Measurements from ENCODE around the gene CHST15.

CHST15 gene

DNA sequence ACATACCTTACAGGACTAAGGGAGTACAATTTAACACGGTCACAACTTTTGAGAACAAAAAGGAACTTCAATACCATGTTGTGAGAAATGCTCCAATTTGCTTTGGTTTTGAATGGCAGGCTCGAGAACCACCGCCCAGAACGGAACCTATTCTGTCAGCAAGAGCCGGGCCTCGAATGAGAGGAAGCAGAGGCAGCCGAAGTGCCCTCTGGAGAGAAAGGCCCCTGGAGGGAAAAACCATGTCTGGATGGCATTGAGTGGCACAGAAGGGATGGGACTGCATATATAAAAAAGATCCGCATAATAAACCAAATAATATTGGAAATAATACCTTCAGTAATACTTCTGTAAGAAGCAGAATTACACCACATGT lies 85.6 kb downstream of the CHST15 start:
- no peak for DNase-seq

DNA sequence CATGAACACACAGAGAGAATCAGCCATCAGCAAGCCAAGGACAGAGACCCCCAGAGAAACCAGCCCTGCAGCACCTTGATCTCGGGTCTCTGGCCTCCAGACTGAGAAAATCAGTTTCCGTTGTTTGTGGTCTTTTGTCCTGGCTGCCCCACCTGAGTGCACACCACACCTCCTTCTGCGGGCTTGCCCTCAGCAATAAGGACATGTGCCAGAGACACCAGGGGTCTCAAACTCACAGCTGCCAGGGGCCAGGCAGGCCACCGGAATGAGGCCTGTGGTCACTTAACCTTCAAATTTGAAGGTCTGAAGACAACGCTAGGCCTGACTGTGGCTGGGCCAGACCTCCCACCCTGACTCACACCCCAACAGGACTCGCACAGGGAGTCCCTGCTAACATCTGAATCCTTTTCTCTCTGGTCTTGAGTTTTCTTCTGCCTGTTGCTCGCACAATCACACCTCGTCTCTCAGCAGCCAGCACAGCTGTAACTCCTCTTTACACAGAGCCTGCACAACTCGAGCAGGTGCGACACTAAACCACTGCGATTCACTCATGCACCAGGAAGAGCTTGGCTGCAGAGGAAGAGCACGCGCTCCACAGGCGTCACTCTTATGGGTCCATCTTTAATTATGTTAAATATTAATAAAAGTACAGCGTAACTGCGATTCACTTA lies 86.2 kb downstream of the CHST15 start:
- no peak for DNase-seq

DNA sequence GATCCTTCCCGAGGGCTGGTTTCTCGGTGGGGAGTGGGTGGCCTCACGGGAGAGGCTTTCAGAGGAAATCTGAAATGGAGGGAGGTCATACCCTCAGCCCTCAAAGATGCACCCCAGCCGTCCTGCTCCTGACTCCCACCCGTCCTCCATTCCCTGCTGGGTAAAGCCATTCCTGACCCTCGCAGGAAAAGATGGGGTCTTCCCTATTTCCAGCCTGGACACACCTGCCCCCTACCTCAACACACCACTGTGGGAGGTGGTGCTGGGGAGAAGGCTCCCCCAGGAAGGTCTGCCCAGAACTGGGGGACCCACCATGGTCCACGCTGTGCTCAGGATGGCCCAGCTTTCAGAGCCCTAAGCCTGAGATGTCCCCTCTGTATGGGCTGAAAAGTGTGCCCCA lies 86.9 kb downstream of the CHST15 start:
- DNase-seq: no peak

DNA sequence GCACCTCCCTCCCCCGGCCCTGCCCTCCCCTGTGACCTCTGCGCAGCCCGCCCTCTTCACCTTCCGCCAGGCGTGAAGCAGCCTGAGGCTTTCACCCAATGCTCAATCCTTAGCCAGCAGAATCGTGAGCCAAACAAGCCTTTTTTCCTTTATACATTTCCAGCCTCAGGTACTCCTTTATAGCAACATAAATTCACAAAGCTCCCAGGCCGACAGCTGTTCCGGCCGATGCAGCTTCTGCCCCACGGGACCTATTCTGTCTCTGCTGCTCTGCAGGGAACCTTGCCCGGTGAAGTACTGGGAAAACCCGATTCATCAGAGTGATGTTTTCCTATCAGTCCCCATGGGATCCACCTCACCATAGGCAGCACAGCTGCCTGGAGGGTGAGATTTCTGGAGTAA lies 87.4 kb downstream of the CHST15 start:
- no peak for DNase-seq

DNA sequence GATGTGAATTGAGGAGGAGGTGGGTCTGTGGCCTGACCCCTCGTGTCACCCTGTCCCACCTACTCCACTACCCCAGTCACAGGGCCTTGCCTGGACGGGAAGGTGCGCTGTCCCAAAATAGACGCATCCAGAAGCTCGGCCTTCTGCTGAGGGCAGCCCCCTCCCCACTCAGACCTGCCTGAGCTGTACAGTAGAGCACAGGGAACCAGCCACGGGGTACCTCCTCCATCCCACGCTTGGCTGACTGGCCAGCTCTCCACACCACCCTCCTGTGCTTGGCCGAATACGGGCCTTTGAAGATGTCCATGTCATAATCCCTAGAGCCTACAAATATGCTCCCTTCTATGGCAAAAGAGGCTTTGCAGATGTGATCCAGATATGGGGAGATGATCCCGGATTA lies 88.3 kb downstream of the CHST15 start:
- no peak for DNase-seq

DNA sequence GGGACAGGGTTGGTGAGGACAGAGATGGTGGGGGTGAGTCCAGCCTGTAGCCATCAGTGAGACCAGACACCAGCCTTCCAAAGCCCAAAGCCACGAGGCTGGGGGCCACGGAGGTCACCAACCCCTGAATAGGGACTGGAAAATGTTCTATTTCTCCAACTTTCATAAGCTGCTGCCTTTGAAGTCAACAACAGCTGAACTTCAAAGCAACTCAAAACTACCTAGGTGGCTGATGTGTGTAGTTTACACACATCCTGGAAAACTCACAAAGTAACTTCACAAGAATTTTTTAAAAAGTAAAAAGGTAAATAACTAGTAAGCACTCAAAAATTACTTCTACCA lies 88.8 kb downstream of the CHST15 start:
- no peak for DNase-seq

DNA sequence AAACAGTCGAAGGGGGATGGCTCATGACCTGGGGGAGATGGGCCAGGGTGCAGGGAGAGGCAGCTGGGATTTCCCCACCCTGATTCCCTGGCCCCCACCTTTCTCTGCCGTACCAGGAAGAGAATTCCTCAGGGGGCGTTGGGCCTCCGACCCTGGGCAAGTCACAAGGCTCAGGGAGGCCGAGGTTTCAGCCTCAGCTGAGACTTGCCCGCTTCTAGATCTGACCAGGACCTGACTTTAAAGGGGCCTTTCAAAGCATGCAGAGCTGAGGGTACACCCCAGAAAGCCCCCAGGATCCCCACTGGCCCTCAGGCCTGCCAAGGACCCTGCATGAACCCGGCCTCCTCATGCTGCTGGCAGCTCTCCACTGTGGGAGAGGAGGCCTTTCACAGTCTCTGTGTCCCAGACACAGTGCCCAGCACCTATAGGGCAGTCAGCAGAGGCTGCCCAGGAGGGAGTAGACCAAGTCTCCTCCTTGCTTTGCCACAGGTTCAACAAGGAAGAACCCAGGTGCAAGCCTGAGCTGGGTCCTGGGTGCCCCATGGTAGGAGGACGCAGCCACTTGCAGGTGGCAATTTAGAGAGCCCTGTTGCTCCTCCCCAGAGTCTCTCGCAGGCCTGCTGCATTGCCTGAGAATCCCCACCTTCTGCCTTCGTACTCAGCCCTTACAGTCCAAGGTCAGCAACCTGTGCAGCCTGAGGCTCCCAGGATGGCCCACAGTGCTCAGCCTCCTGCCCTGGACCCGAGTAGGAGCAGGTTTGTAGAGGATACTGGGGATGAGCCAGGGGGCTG lies 89.3 kb downstream of the CHST15 start:
- DNase-seq: no peak

DNA sequence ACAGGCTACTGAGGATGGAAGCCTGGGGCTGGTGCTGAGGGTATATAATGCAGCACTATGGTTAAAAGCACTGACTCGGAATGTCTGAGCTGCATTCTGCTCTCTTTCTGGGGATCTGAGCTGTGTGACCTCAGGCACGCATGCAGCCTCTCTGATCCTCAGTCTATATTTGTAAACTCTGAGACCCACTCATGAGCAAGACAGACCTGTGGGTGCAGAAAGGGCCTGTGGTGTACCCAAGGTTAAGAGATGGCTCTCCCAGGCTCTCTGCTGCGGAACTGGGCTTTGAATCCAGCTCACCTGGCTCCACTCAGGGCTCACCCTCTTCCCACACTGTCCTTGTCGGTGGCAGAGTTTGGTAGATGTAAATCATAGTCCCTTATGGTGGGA lies 89.9 kb downstream of the CHST15 start:
- DNase-seq: no peak

DNA sequence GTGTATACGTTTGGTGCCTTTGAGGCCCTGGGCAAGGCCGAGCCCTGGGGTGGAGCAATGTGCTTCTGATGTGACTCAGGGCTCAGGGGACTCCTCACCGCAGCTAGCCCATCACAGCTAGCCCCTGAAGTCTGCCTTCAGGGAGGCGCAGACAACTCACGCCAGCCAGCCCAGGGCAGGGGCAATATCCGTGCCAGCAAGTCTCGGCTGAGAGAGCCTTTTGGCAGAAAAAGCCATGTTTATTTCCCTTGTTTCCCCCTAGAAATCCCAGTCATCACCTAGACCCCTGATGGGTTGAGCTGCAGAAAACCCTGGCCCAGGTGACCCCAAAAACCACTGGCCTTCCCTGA lies 90.4 kb downstream of the CHST15 start:
- DNase-seq: no peak

DNA sequence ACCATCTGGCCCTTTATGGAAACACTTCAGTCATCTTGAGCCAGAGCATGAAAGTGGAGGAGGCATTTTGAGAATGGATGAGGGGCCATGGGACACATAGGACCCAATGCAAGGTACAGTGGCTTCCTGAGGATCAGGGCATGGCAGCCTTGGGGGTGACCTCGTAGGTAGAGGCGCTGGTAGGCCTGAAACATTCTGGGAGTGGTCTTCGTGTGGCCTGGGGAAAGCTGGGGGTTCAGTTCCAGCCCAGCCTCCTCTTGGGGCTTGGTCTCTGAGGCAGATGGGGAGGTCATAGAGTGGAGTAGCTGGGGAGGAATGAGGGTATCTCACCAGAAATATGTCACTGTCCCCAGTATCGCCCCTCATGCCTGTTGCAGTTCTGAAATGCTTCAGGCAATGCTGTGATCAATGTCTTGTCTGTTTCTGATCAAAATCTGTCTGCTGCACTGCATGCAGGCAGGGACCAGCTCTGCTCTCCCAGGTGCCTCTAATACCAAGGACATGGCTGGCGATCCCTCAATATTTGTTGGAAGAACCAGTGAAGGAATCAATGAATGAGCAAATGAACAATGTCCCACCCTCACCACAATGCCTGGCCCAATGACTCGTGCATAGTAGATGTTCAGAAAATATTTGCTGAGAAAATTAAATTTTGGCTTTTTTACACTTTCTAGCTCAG lies 90.9 kb downstream of the CHST15 start:
- no peak for DNase-seq

DNA sequence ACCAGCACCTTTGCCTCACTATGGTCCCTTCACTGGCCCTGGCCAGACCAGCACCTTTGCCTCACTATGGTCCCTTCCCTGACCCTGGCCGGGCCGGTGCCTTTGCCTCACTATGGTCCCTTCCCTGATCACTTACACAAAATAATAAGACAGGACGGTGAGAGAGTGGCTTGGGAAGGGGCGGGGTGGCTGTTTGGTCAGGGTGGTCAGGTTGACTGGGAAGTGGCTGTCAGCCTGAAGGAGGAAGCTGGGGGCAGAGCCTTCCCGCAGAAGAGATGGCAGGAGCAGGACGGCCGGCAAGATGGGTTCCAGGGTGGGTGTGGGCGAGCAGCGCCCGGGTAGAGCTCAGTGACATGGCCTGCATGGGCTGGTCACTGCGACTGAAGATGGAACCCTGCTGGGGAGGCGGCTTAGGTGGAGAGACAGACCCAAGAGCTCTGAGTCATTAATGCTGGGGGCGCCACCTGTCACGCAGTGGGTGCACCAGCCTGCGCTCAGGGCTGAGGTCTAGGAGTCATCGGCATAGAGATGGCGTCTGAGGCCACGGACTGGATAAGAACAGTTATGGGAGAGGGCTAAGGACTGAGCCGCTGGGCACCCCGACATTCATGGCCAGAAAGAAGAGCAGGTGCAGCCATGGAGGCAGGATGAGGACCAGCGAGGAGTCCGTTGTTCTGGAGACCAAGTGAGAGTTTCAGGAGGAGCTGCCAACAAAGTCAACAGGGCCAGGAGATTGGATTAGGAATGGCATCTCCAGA lies 91.8 kb downstream of the CHST15 start:
- DNase-seq: no peak

DNA sequence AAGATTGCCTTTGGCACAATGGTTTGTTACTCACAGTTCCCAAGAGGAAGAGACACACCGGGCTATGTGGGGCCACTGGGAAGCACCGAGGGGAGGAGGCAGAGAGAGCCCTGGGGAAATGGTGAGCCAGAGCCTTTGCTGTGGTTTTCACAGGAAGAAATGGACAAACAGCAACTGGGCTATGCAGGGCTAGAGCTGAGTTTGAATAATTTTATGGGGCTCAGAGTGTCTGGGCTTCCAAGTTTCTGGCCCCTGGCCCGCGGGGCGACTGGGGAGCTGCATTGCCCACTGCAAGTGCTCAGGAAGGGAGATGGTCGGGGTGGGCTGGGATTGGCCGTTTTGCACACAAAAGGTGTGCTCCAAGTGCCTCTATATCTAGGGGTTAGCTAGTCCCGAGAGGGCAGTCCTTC lies 92.6 kb downstream of the CHST15 start:
- no peak for DNase-seq

DNA sequence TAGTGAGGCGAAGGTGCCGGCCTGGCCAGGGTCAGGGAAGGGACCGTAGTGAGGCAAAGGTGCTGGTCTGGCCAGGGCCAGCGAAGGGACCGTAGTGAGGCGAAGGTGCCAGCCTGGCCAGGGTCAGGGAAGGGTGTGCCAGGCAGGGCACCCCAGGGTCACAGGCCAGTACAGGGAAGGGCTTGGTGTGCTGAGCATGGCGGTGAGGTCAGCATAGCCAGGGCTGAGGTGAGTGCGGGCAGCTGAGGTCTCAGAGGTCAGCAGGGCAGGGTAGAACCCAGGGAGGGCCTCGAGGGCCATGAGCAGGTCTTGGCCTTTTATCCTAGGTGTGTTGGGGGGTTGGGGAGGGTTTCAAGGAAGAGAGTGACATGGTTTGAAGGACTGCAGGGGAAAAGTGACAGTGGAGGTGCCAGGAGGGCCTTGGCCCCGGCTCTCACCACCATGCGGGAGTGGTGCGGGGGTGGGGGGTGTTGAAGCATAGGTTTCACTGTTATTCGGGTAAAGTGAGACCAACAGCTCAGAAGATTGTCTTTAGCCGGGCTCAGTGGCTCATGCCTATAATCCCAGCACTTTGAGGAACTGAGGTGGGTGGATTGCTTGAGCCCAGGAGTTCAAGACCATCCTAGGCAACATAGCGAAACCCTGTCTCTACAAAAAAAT lies 93.3 kb downstream of the CHST15 start:
- no peak for DNase-seq

DNA sequence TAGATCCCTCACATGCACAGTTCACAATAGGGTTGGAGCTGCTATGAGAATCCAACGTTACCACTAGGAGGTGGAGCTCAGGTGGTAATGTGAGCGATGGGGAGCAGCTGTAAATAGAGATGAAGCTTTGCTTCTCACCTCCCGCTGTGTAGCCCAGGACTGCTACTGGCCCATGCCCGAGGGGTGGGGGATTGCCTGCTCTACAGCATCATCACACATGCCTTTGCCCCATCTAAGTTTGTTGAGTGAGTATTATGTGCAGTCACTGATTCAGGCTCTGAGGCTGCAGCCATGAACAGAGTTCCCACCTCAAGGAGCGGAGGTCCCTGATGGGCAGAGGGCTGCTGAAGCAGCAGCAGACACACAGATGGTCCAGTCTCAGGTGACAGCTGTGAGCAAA lies 94.1 kb downstream of the CHST15 start:
- DNase-seq: no peak

DNA sequence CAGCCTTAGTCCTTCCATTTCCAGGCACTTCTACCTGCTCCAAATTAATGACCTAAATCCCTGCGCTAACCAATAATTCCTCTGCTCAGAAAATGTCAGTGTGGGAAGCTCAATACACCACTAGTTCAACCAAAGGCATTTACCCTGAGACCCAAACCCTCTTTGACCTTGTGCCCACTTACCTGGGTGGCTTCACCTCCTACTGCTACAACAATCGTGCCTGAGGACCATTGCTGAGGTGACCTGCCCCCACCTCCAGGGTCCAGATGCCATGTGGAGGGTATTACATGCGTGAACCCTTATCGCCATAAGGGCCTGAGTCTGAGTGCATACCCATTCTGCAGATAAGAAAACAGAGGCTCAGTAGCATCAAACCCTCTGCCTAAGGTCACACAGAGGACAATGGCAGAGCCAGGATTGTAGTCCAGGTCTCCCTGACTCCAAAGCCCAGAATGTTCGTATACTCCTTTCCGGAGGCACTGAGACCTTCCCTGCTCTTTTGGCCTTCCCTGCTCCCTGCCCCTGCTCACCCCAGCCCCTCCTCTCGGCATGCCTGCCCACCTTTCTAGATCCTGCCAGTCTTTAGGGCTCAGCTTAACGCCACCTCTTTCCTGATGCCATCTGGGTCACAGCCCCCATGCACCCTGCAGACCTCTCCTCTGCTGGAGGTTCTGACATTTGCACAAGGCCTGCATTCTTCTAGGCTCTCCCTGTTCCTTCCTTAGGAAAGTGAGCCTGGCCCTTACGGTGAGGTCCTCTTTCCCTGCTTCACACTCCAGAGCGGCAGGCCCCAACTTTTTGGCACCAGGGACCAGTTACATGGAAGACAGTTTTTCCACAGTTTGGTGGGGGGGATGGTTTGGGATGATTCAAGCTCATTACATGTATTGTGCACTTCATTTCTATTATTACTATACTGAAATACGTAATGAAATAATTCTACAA lies 94.9 kb downstream of the CHST15 start:
- DNase-seq: no peak

DNA sequence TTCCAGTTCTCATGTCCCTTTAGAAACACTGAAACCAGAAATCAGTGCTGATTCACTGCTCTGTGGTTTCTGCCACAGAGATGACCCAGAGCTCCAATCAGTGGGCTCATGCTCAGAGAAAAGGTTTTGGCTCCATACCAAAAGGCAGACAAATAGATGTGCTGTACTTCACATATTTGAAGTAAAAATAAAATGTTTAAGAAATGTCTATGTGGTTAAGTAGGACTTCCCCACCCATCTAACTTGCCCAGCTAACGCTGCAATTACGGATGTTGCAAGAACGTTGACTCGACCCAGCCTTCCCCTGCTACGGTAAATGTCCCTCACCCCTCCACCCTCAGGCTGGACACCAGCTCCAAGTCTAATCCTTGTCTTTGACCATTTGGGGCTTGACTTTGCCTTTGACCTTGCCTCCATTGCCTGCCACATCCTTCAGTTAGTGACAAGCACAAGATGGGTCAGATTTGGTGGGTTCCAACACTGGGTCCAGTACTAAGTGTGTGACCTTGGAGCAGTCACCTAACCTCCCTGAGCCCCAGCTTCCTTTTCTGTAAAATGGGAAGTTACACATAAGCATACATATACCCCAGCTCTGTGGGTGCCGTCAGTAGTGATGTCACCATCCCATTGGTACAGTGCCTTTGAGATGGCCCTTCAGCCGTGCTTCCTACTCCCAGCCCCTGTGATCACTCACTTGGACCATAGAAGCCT lies 95.8 kb downstream of the CHST15 start:
- DNase-seq: peak; percentile 21

DNA sequence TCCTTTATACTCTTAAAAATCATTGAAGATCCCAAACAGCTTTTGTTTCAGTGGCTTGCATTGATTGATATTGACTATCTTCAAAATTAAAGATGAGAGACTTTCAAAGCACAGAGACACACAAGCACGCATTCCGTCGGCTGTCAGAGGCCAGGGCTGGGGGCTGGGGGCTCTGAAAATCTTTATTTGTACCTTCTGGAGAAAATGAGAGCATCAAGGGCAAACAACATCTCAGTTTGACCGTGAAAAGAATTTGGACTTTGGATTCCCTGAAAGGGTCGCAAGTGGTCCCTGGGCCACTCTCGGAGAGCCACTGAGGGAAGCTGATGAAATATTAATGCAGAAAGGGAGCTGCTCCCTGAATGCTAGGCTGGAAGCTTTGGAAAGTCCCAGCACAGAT lies 96.4 kb downstream of the CHST15 start:
- DNase-seq: no peak

DNA sequence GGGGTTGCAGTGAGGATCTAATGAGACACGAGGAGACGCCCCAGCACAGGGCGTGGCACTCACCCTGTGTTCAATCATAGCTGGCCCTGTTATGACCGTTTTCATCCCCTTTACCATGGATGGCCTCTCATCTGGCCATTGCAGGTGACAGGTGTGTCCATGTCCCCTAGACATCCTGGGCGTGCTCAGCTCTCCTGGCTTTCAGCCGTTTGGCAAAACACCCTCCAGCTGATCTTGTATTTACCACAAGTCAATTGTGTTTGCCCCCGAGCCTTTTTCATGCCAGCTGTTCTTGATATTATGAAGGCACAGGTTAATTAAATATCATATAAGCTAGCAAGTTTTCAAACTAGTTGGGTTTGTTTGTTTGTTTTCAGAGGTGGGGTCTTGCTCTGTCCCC lies 97.1 kb downstream of the CHST15 start:
- DNase-seq: no peak

DNA sequence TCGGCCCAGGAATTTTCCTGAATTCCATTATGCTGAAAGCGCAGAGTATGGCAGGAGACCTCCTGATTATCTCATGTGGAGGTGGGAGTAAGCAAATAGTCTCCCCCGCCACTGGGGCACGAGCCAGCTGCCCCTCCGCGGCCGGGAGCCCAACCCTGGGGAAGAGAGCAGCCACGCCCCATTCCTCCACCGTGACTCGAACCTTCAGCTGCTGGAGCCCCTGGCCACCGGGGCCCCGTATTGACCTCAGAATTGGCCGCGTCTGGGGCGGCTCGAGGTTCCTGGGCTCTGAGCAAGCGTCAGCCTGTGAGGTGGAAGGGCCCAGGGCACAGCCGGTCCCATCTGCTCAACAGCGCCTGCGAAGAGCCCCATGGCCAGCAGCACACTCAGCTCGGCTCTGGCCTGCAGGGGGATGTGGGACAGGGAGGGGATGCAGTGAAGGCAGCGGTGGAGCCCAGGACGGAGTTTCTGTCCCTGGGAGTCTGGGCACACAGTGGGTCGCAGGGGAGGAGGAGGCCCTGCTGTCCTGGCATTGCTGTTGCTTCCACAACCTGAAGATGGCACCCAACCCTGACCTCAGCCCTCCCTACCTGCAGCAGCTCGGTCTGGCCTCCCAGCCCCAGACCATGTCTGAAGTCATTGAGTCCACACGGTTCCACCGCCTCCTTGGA lies 97.8 kb downstream of the CHST15 start:
- peak; percentile 14 for DNase-seq

DNA sequence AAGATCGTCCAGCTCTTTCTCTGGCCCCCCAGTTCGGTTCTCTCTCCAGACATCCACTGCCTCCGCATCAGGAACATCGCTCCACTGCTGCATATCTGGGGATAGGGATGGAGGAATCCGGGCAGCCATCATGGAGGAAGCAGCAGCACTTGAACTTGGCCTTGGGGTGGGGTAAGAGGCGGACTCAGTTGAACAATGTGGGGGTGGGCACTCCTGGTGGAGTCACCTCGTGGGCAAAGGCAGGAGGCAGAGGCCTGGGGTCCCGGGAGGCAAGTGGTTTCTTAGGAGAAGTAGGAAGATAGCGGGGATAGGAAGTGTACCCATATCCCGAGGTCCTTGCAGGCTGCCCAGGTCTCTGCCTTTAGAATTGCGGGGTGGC lies 98.3 kb downstream of the CHST15 start:
- DNase-seq: no peak

All from CD4-positive, alpha-beta T cell treated with Interleukin-10 for 1 hour (primary cell).